ENCODE measurements around the gene WDFY4. TPM values are rescaled to one million over a fixed set of nuclear protein-coding genes. Genes with fewer than 3 reads are reported as not detected.

Gene WDFY4
- total RNA-seq, 6 donors from 2014 or later = 10.1 to 48.9 (median 32.1) TPM

DNA sequence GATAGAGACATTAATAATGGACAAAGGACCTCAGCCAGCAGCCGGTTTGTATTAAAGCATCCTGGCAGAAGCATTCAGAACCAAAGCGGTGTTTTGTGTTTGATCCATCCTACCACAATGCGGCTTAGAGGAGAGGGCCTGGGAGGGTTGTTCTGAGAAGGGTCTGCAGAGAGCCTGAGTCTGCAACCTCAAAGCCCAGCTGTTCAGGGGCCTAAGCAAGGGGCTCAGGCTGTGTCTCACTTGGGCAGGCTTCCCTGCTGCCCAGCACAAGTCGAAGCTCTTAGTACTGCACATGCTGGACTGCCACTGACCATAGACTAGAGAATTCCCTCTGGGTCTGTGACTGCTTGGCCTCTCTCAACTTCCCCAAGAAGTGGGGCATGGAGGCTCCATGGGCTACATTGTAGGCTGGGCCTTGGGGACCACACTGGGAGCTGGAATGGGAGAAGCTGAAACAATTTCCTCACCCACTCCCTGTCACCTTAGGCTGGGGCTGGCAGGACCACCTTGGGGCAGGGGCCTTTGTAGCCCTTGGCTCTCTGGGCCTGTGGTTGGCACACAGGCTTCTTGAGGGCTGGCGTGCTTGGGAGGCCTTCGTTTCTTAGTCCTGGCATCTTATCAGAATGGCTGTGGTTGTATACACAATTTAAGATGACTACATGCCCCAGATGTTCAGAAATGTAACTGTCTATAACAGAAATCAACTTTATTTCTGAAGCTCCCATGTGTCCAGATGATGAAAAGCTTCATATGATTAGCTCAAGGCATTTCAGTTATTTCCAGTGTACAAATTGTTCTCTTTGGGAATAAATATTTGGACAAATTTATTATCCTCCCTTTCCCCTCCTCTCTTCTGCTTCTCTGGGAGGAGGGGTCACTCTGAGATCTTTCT, 210.5 kb downstream of the WDFY4 start:
- Histone ChIP-seq H3K4me1 (peaks cover 0 to 17% (median 4%) of the 10 kb centered on the region in 4 donors), H3K27ac (peak overlapping the region in 1 of 4 donors; percentile 14), H3K9me3 (no peaks in the 10 kb centered on the region), H3K36me3 (no peaks in the 10 kb centered on the region), H3K27me3 (no peaks in the 10 kb centered on the region), H3K4me3 (no peak overlapping the region)
- 73 to 80% methylated on average over 4 to 5 of the region's 6 CpGs for WGBS, 2 donors
- TF ChIP-seq POLR2A (IDR thresholded peaks at IDR 0.05) (no peak), EP300 (IDR thresholded peaks at IDR 0.05) (no peak), POLR2AphosphoS5 (IDR thresholded peaks at IDR 0.05) (no peak)
- TF ChIP-seq, protein P1, sequence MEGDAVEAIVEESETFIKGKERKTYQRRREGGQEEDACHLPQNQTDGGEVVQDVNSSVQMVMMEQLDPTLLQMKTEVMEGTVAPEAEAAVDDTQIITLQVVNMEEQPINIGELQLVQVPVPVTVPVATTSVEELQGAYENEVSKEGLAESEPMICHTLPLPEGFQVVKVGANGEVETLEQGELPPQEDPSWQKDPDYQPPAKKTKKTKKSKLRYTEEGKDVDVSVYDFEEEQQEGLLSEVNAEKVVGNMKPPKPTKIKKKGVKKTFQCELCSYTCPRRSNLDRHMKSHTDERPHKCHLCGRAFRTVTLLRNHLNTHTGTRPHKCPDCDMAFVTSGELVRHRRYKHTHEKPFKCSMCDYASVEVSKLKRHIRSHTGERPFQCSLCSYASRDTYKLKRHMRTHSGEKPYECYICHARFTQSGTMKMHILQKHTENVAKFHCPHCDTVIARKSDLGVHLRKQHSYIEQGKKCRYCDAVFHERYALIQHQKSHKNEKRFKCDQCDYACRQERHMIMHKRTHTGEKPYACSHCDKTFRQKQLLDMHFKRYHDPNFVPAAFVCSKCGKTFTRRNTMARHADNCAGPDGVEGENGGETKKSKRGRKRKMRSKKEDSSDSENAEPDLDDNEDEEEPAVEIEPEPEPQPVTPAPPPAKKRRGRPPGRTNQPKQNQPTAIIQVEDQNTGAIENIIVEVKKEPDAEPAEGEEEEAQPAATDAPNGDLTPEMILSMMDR (IDR thresholded peaks at IDR 0.05) = no peak
- ATAC-seq (ENCODE audit: low FRiP score in 2 of 2) = no peak
- no peak for DNase-seq

DNA sequence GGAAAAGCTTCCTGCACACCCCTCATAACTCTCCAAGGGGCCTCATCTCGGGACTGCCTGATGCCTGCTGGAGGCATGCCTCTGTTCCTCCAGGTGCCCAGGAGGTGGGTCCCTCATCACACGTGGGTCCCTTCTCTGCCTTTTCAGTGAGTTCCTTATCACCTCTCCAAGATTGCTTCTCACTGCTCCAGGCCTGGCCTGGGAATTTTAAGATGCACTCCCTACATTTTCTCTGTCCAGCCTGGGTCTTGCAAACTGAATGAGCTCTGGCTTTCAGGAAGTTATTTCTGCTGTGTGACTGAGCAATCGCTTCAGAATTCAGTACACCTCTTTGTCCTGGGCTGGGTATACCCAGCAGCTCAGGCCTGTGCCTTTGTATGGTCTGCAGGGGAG, 211.1 kb downstream of the WDFY4 start:
- Histone ChIP-seq H3K27ac (peak overlapping the region in 3 of 4 donors; percentile 19 to 36 (median 20)), H3K4me3 (no peak overlapping the region), H3K4me1 (peaks cover 0 to 14% (median 5%) of the 10 kb centered on the region in 4 donors), H3K27me3 (no peaks in the 10 kb centered on the region), H3K36me3 (no peaks in the 10 kb centered on the region), H3K9me3 (no peaks in the 10 kb centered on the region)
- ATAC-seq (ENCODE audit: low FRiP score in 2 of 2) (no peak), DNase-seq (no peak)
- WGBS, 2 donors = 65 to 82% methylated on average over 3 of the region's 3 CpGs
- no peak for TF ChIP-seq EP300 (IDR thresholded peaks at IDR 0.05)
- no peak for TF ChIP-seq POLR2A (IDR thresholded peaks at IDR 0.05)

DNA sequence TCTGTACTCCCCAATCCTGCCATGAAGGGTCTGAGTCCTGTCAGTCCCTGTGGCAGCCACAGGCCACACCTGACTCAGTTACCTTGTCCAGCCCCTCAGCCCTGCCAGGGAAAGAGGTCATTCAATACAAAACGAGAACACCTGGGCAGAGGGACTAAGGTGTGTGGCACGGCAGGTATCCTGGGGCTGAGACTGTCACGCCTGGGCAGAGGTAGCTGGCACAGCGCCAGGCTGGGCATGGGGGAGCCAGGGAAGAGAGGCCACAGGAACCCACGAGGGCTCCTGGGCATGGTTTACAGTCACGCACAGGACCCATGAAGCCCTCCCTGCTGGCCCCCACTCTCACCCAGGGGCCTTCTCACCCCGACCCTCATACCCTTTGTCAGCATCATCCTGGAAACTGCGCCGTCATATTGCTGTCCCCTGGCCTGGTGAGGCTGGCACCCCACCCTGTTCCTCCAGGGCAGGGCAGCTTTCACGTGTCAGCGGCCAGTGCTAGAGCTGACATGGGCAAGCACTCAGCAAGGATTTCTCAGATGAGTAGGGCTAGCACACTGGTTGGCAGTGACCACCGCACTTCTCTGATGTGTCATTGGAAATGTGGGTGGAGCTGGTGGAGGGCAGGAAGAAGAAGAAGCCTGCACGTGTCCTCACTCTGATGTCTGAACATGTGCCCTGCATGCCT, 212.2 kb downstream of the WDFY4 start:
- Histone ChIP-seq H3K9me3 (no peaks in the 10 kb centered on the region), H3K4me1 (peaks cover 0 to 10% (median 3%) of the 10 kb centered on the region in 4 donors), H3K36me3 (no peaks in the 10 kb centered on the region), H3K27me3 (no peaks in the 10 kb centered on the region), H3K27ac (peak overlapping the region in 1 of 4 donors; percentile 20), H3K4me3 (no peak overlapping the region)
- ATAC-seq (ENCODE audit: low FRiP score in 2 of 2) (no peak), DNase-seq (peak in 1 of 2 donors; percentile 43)
- TF ChIP-seq, protein P1 (IDR thresholded peaks at IDR 0.05) = no peak
- no peak for TF ChIP-seq POLR2AphosphoS5 (IDR thresholded peaks at IDR 0.05)
- TF ChIP-seq EP300 (IDR thresholded peaks at IDR 0.05) = no peak
- TF ChIP-seq POLR2A (IDR thresholded peaks at IDR 0.05) = no peak
- 91 to 92% methylated on average over 13 of the region's 13 CpGs for WGBS, 2 donors

DNA sequence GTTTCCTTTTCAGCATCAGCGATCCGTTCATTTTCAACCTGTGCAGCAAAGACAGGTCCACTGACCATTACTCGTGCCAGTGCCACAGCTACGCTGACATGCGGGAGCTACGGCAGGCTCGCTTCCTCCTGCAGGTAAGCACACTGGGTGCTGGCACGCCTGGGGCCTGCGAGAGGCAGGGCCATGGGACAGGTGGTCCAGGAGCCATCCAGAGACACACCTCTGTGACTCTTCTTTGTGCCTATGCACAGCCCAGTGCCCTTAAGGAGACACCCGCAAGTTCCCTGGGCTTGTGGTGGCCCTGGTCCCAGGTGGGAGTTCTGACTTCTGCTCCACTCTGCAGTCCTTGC, 212.7 kb downstream of the WDFY4 start:
- Histone ChIP-seq H3K9me3 (no peaks in the 10 kb centered on the region), H3K4me1 (peaks cover 0 to 6% (median under 1%) of the 10 kb centered on the region in 4 donors), H3K36me3 (no peaks in the 10 kb centered on the region), H3K27ac (no peak overlapping the region), H3K4me3 (no peak overlapping the region), H3K27me3 (no peaks in the 10 kb centered on the region)
- DNase-seq = peak in 1 of 2 donors; percentile 64
- TF ChIP-seq, protein P1 (IDR thresholded peaks at IDR 0.05) = no peak
- no peak for TF ChIP-seq POLR2AphosphoS5 (IDR thresholded peaks at IDR 0.05)
- 96% methylated on average over 10 of the region's 10 CpGs for WGBS, 2 donors
- ATAC-seq (ENCODE audit: low FRiP score in 2 of 2) = no peak

DNA sequence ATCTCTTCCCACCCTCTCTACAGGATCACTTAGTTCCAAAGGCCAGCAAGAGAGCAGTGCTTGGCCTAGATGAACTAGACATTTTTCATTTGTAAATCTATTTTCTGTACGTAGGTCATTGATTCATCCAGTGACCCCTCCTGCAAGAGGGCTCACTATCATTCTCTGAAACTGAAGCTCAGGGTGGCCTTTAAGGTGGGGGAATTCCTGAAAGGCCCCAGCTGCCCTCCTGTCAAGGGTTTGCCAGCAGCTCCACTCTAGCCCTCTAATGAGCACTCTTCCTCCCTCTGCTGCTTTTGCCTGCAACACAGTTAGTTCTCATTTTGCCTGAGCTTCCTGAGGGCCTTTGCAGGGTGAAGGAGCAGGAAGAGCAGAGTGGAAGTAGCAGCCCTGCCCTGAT, 213.8 kb downstream of the WDFY4 start:
- ATAC-seq (ENCODE audit: low FRiP score in 2 of 2) (no peak), DNase-seq (no peak)
- H3K27ac ChIP-seq = no peak overlapping the region
- H3K36me3 ChIP-seq = no peaks in the 10 kb centered on the region
- WGBS, 2 donors = 86 to 87% methylated on average over 1 of the region's 1 CpG
- TF ChIP-seq POLR2A (IDR thresholded peaks at IDR 0.05) (no peak), EP300 (IDR thresholded peaks at IDR 0.05) (no peak), POLR2AphosphoS5 (IDR thresholded peaks at IDR 0.05) (no peak)
- TF ChIP-seq, protein P1 (IDR thresholded peaks at IDR 0.05) = no peak
- peaks cover 0 to 6% (median 0%) of the 10 kb centered on the region in 4 donors for H3K4me1 ChIP-seq
- no peak overlapping the region for H3K4me3 ChIP-seq
- H3K9me3 ChIP-seq = no peaks in the 10 kb centered on the region
- no peaks in the 10 kb centered on the region for H3K27me3 ChIP-seq
